Gastroesophageal sphincter (tissue), 4 donors: ENCODE measurements around the gene FAM118B. TPM values are rescaled to one million over a fixed set of nuclear protein-coding genes. Genes with fewer than 3 reads are reported as not detected.

Source experiments
- ATAC-seq: fragments of 150-250 bp; one replicate; pipeline ENCODE4 v1.9.1; 2016; ENCODE audit warnings: mild to moderate bottlenecking, moderate library complexity
- H3K27ac ChIP-seq, 4 donors: fragments of 200-600 bp; sonication (generic) in 3 of 4; 1 replicate in 3 of 4; 2 replicates in 1 of 4; pipeline ENCODE4 v1.5.1; 2016 to 2019
- H3K27me3 ChIP-seq: fragments of 200-600 bp; sonication (generic); one replicate; pipeline ENCODE4 v1.5.1; 2019
- H3K36me3 ChIP-seq, 2 donors: fragments of 200-600 bp; sonication (generic); one replicate each; pipeline ENCODE4 v1.5.1; 2019; ENCODE audit warnings: control low read depth in 1 of 2
- H3K4me1 ChIP-seq, 3 donors: fragments of 200-600 bp; sonication (generic); 1 replicate in 2 of 3; 2 replicates in 1 of 3; pipeline ENCODE4 v1.5.1; 2016 to 2019; ENCODE audit warnings: control low read depth in 2 of 3
- H3K4me3 ChIP-seq, 2 donors: fragments of 200-600 bp; sonication (generic); one replicate each; pipeline ENCODE4 v1.5.1; 2019; ENCODE audit warnings: mild to moderate bottlenecking in 1 of 2, moderate library complexity in 1 of 2
- H3K9me3 ChIP-seq, 3 donors: fragments of 200-600 bp; sonication (generic); one replicate each; pipeline ENCODE4 v1.5.1; 2017 to 2019; ENCODE audit warnings: control low read depth in 2 of 3
- CTCF ChIP-seq, 4 experiments: fragments of 200-600 bp in 2 of 4; fragments of 450-650 bp in 2 of 4; sonication (generic) in 1 of 4; IDR thresholded peaks; one replicate each; pipeline ENCODE4 v1.5.1; 2017 to 2019; ENCODE audit warnings: antibody characterized with exemption in 4 of 4, mild to moderate bottlenecking in 2 of 4, moderate library complexity in 2 of 4
- EP300 ChIP-seq: sonication (generic); formaldehyde crosslinking; IDR thresholded peaks from one replicate; pipeline ENCODE4 v1.6.1; 2017; ENCODE audit warnings: antibody characterized with exemption, mild to moderate bottlenecking
- POLR2A ChIP-seq, 2 donors: fragments of 450-650 bp; IDR thresholded peaks; one replicate each; pipeline ENCODE4 v1.6.1; 2017; ENCODE audit warnings: antibody characterized with exemption in 2 of 2, mild to moderate bottlenecking in 2 of 2, moderate library complexity in 1 of 2
- POLR2AphosphoS5 ChIP-seq: sonication (generic); formaldehyde crosslinking; IDR thresholded peaks from one replicate; pipeline ENCODE4 v1.6.1; 2017; ENCODE audit warnings: antibody characterized with exemption
- WGBS, 2 donors: methylation state at CpG; one replicate each; pipeline ENCODE4 v1.1.5; 2018; ENCODE audit warnings: low coverage in 1 of 2; 5-methylcytosine and 5-hydroxymethylcytosine counted together
- total RNA-seq, 4 donors: library from RNA; depleted of rRNA; stranded (reverse); fragments of >200 nt; gene quantifications; one replicate each; pipeline ENCODE4 v1.1.0, GENCODE V29; 2016

The FAM118B gene
- total RNA-seq, 4 donors from 2014 or later, result 15.5 to 24.0 (median 19.9) TPM

DNA sequence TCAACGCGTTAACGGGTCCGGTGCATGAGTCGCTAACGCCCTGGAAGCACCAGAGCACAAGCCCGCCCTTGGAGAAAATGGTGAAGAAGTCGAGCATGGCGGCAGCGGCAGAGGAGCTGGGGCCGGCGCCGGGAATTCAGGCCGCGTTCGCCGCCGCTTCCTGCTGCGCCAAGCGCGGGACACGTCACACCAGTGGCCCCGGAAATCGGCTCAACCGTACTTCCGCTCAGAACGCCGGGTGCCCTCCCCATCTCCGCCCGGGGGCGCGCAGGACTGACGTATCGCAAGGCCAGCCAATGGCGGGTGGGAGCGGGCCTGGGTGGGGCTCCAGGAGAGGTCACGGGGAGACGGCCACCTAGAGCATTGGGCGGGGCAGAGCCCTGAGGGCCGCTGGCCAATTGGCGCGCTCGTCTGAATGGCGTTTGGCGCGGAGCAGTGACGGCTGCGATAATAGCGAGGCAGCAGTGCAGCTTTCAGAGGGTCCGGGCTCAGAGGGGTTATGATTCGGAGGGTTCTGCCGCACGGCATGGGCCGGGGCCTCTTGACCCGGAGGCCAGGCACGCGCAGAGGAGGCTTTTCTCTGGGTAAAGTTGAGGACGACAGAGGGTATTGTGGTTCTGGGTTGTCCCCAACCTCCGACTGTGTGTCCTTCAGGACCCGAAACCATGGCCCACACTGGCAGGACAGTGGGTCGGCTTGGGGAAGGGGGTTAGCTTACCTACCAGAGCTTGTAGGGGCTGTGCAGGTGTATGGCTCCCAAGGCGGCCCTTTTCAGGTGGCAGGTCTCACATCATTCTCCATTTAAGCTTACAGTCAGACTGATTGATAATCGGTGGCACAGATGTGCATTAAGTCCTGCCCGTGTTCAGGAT, 57.4 kb downstream of the FAM118B start, which contains the start of the genes FOXRED1 and SRPRA:
FOXRED1 (plus strand) TSS at position 447 of the 872 bp plus-strand sequence; CDS start at position 500, 53 bp downstream.
SRPRA (minus strand) TSS at position 188 of the 872 bp plus-strand sequence; CDS start at position 97, 91 bp downstream.
- peak within 1 kb of the TSS; percentile 80 to 95 for H3K4me3 ChIP-seq
- TF ChIP-seq POLR2AphosphoS5 (peak; percentile 93), POLR2A (IDR thresholded peaks at IDR 0.05) (peak; percentile 73 to 85), CTCF (IDR thresholded peaks at IDR 0.05) (no peak)
- H3K36me3 ChIP-seq, result peaks cover 4 to 56% of the 10 kb centered on the region in 2 donors
- no peaks in the 10 kb centered on the region for H3K9me3 ChIP-seq
- no peaks in the 10 kb centered on the region for H3K27me3 ChIP-seq
- ATAC-seq, result peak; percentile 100
- H3K4me1 ChIP-seq, result peaks cover 5 to 32% (median 11%) of the 10 kb centered on the region in 3 donors
- H3K27ac ChIP-seq, result peak within 1 kb of the TSS; percentile 91 to 94 (median 92)
- WGBS, 2 donors, result 0 to 2% methylated on average over 2 to 6 of the region's 64 CpGs

DNA sequence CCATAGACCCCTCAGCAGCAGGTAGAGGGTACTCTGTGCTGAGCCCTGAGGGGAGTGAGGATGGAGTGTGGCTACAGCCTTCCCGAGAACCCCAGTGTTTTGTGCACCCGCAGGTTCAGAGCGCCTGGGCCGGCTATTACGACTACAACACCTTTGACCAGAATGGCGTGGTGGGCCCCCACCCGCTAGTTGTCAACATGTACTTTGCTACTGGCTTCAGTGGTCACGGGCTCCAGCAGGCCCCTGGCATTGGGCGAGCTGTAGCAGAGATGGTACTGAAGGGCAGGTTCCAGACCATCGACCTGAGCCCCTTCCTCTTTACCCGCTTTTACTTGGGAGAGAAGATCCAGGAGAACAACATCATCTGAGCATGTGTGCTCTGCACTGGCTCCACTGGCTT, 65.7 kb downstream of the FAM118B start:
- no peaks in the 10 kb centered on the region for H3K27me3 ChIP-seq
- H3K36me3 ChIP-seq, result peaks cover 0 to 59% of the 10 kb centered on the region in 2 donors
- no peak overlapping the region for H3K4me3 ChIP-seq
- 93% methylated on average over 8 of the region's 11 CpGs; no CpG with 5 or more reads in 1 of the 2 donors for WGBS, 2 donors
- peaks cover 0 to 17% (median 6%) of the 10 kb centered on the region in 3 donors for H3K4me1 ChIP-seq
- no peak for ATAC-seq
- H3K9me3 ChIP-seq, result no peaks in the 10 kb centered on the region
- no peak for TF ChIP-seq CTCF (IDR thresholded peaks at IDR 0.05)
- no peak for TF ChIP-seq POLR2AphosphoS5
- TF ChIP-seq POLR2A (IDR thresholded peaks at IDR 0.05), result no peak
- H3K27ac ChIP-seq, result no peak overlapping the region

GRCh38 chr11:126277780-126278179, 66.2 kb downstream of the FAM118B start:
- H3K36me3 ChIP-seq, result peaks cover 0 to 54% of the 10 kb centered on the region in 2 donors

DNA sequence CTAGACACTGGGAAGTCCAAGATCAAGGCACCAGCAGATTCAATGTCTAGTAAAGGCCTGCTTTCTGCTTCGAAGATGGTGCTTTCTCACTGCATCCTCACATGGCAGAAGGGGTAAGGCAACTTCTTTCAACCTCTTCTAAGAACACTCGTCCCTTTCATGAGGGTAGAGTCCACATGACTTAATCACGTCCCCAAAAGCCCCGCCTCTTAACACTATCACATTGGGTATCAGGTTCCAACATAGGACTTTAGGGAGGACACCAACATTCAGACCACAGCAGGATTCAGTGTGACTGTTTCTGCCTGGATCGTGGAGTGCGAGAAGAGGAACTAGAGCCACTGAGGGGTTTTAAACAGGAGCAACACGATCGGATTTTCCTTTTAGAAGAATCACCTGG, 67.6 kb downstream of the FAM118B start:
- H3K27me3 ChIP-seq, result no peaks in the 10 kb centered on the region
- peaks cover 0 to 40% of the 10 kb centered on the region in 2 donors for H3K36me3 ChIP-seq
- 90% methylated on average over 5 of the region's 8 CpGs; no CpG with 5 or more reads in 1 of the 2 donors for WGBS, 2 donors
- no peak overlapping the region for H3K4me3 ChIP-seq
- no peak overlapping the region for H3K27ac ChIP-seq
- no peaks in the 10 kb centered on the region for H3K9me3 ChIP-seq
- TF ChIP-seq POLR2AphosphoS5, result no peak
- no peak for TF ChIP-seq CTCF (IDR thresholded peaks at IDR 0.05)
- TF ChIP-seq EP300, result no peak
- no peak for TF ChIP-seq POLR2A (IDR thresholded peaks at IDR 0.05)
- peaks cover 0 to 29% (median 9%) of the 10 kb centered on the region in 3 donors for H3K4me1 ChIP-seq
- ATAC-seq, result no peak

More at GRCh38 chr11:126277780-126278179, 66.2 kb downstream of the FAM118B start:
- Histone ChIP-seq H3K4me1 (peaks cover 0 to 20% (median 9%) of the 10 kb centered on the region in 3 donors), H3K27ac (no peak overlapping the region), H3K9me3 (no peaks in the 10 kb centered on the region), H3K4me3 (no peak overlapping the region), H3K27me3 (no peaks in the 10 kb centered on the region)
- 83 to 84% methylated on average over 1 to 2 of the region's 4 CpGs for WGBS, 2 donors
- TF ChIP-seq EP300 (no peak), POLR2AphosphoS5 (no peak)
- no peak for ATAC-seq

- TF ChIP-seq EP300 (no peak), CTCF (IDR thresholded peaks at IDR 0.05) (no peak), POLR2A (IDR thresholded peaks at IDR 0.05) (no peak), POLR2AphosphoS5 (no peak)
- Histone ChIP-seq H3K27me3 (no peaks in the 10 kb centered on the region), H3K4me1 (peaks cover 0 to 40% (median 9%) of the 10 kb centered on the region in 3 donors), H3K36me3 (peaks cover 0 to 26% of the 10 kb centered on the region in 2 donors), H3K9me3 (no peaks in the 10 kb centered on the region), H3K27ac (peak overlapping the region in 1 of 4 donors; percentile 6), H3K4me3 (no peak overlapping the region)
- no peak for ATAC-seq
- 77 to 80% methylated on average over 5 of the region's 5 CpGs for WGBS, 2 donors
Observed at GRCh38 chr11:126280595-126280994, 69.0 kb downstream of the FAM118B start.
